HG03095 (cell line): Measurements from ENCODE around the gene JAG1.
"Not testable (repeated sequence)": the region's sequence is repeated elsewhere in the genome, so short reads cannot be mapped to it uniquely, and the experiment has no call there.

Source experiments
- ATAC-seq: cut with Tn5 transposase; IDR thresholded peaks from one replicate; pipeline ENCODE4 v1.9.1; 2021; ENCODE audit warnings: moderate library complexity; ENCODE audit not compliant: unreplicated experiment

Gene JAG1

GRCh38 chr20:10617549-10618133 is 56.2 kb downstream of the JAG1 start:
- ATAC-seq, result not testable (repeated sequence)

- no peak for ATAC-seq
Observed at GRCh38 chr20:10616212-10616611, 57.6 kb downstream of the JAG1 start.

- ATAC-seq, result no peak
Observed at GRCh38 chr20:10613911-10614310, 59.9 kb downstream of the JAG1 start.

- ATAC-seq, result not testable (repeated sequence)
Observed at GRCh38 chr20:10613426-10613825, 60.4 kb downstream of the JAG1 start.

- ATAC-seq, result peak; percentile 75
Observed at GRCh38 chr20:10611357-10611756, 62.4 kb downstream of the JAG1 start.

GRCh38 chr20:10610251-10610650 is 63.5 kb downstream of the JAG1 start:
- no peak for ATAC-seq

GRCh38 chr20:10609770-10610169 is 64.0 kb downstream of the JAG1 start:
- ATAC-seq, result no peak

GRCh38 chr20:10609276-10609675 is 64.5 kb downstream of the JAG1 start:
- ATAC-seq, result no peak

- ATAC-seq, result no peak
Observed at GRCh38 chr20:10605547-10606195, 68.1 kb downstream of the JAG1 start.

GRCh38 chr20:10604865-10605440 is 68.8 kb downstream of the JAG1 start:
- ATAC-seq, result no peak

- no peak for ATAC-seq
Observed at GRCh38 chr20:10603971-10604864, 69.6 kb downstream of the JAG1 start.

GRCh38 chr20:10603378-10603777 is 70.4 kb downstream of the JAG1 start:
- ATAC-seq, result no peak

- no peak for ATAC-seq
Observed at GRCh38 chr20:10602221-10602871, 71.5 kb downstream of the JAG1 start.

- no peak for ATAC-seq
Observed at GRCh38 chr20:10597637-10598036, 76.2 kb downstream of the JAG1 start.

- ATAC-seq, result no peak
Observed at GRCh38 chr20:10596710-10597121, 77.1 kb downstream of the JAG1 start.

GRCh38 chr20:10595985-10596384 is 77.8 kb downstream of the JAG1 start:
- no peak for ATAC-seq

GRCh38 chr20:10595266-10595665 is 78.5 kb downstream of the JAG1 start:
- no peak for ATAC-seq

GRCh38 chr20:10594296-10594868 is 79.4 kb downstream of the JAG1 start:
- ATAC-seq, result no peak

GRCh38 chr20:10591946-10592521 is 81.8 kb downstream of the JAG1 start:
- ATAC-seq, result no peak

- ATAC-seq, result no peak
Observed at GRCh38 chr20:10590950-10591671, 82.7 kb downstream of the JAG1 start.
